HL-60 (cell line): ENCODE measurements around the gene HELZ.
"Not testable (repeated sequence)": the region's sequence is repeated elsewhere in the genome, so short reads cannot be mapped to it uniquely, and the experiment has no call there.

Experiments used
- CTCF ChIP-seq: IDR thresholded peaks from one replicate; pipeline ENCODE4 v1.5.1; 2011; ENCODE audit warnings: low read length, control low read depth, inconsistent platforms; ENCODE audit not compliant: insufficient read depth
- SPI1 ChIP-seq: IDR thresholded peaks from 2 replicates; pipeline ENCODE4 v1.6.1; 2012; ENCODE audit warnings: low read depth, mild to moderate bottlenecking, borderline replicate concordance

- not testable (repeated sequence) for TF ChIP-seq CTCF, SPI1
These were observed 103.0 kb downstream of the HELZ start for GRCh38 chr17:67142030-67142429.
